Neural progenitor cell (in vitro differentiated cells): Measurements from ENCODE around the gene IDNK. TPM values are rescaled to one million over a fixed set of nuclear protein-coding genes. Genes with fewer than 3 reads are reported as not detected.
A peak's percentile ranks its signal among the peaks of the same experiment; 100 is the strongest.

ENCODE experiments used
- DNase-seq: peaks from one replicate; pipeline ENCODE4 v3.0.0-alpha.2; 2016; ENCODE audit warnings: low spot score
- H2AFZ ChIP-seq: fragments of 200-600 bp; sonication (generic); replicated peaks from 2 replicates; pipeline ENCODE4 v1.6.1; 2016; ENCODE audit warnings: antibody characterized with exemption
- H3F3A ChIP-seq: fragments of 200-600 bp; sonication (generic); 2 replicates; pipeline ENCODE4 v1.6.1; 2016; ENCODE audit warnings: antibody characterized with exemption, low read depth
- H3K27ac ChIP-seq: fragments of 200-600 bp; sonication (generic); 2 replicates; pipeline ENCODE4 v1.5.1; 2016; ENCODE audit warnings: mild to moderate bottlenecking
- H3K27me3 ChIP-seq: fragments of 200-600 bp; sonication (generic); 2 replicates; pipeline ENCODE4 v1.6.1; 2016; ENCODE audit warnings: mild to moderate bottlenecking, moderate library complexity
- H3K36me3 ChIP-seq: fragments of 200-600 bp; sonication (generic); 2 replicates; pipeline ENCODE4 v1.5.1; 2016
- H3K4me1 ChIP-seq: fragments of 200-600 bp; sonication (generic); 2 replicates; pipeline ENCODE4 v1.6.1; 2016; ENCODE audit warnings: mixed run types
- H3K4me2 ChIP-seq: fragments of 200-600 bp; sonication (generic); 2 replicates; pipeline ENCODE4 v1.6.1; 2016
- H3K4me3 ChIP-seq: fragments of 200-600 bp; sonication (generic); 2 replicates; pipeline ENCODE4 v1.5.1; 2016
- H3K79me2 ChIP-seq: fragments of 200-600 bp; sonication (generic); 2 replicates; pipeline ENCODE4 v1.6.1; 2016; ENCODE audit warnings: low read depth
- H3K9ac ChIP-seq: fragments of 200-600 bp; sonication (generic); 2 replicates; pipeline ENCODE4 v1.6.1; 2016
- H3K9me3 ChIP-seq: fragments of 200-600 bp; sonication (generic); 2 replicates; pipeline ENCODE4 v1.5.1; 2016; ENCODE audit warnings: low read depth
- H4K20me1 ChIP-seq: fragments of 200-600 bp; sonication (generic); 2 replicates; pipeline ENCODE4 v1.6.1; 2016; ENCODE audit warnings: low read depth
- H3K27ac Mint-ChIP-seq: 3 replicates; pipeline ENCODE4 v1.8.0; 2021; ENCODE audit warnings: mixed read lengths
- H3K27me3 Mint-ChIP-seq: 2 replicates; pipeline ENCODE4 v1.8.0; 2022; ENCODE audit warnings: low read depth, mild to moderate bottlenecking, inconsistent platforms, moderate library complexity, mixed read lengths; ENCODE audit not compliant: insufficient read depth
- H3K36me3 Mint-ChIP-seq: 3 replicates; pipeline ENCODE4 v1.8.0; 2021; ENCODE audit warnings: mixed read lengths
- H3K4me1 Mint-ChIP-seq: 3 replicates; pipeline ENCODE4 v1.8.0; 2021; ENCODE audit warnings: mixed read lengths
- H3K4me3 Mint-ChIP-seq: 3 replicates; pipeline ENCODE4 v1.8.0; 2021; ENCODE audit warnings: mild to moderate bottlenecking, moderate library complexity, mixed read lengths
- H3K9me3 Mint-ChIP-seq: 3 replicates; pipeline ENCODE4 v1.8.0; 2020; ENCODE audit warnings: mixed read lengths
- CTCF ChIP-seq: fragments of 200-600 bp; sonication (generic); IDR thresholded peaks from 2 replicates; pipeline ENCODE4 v1.5.1; 2017; ENCODE audit warnings: antibody characterized with exemption, mild to moderate bottlenecking
- EZH2 ChIP-seq: fragments of 200-600 bp; sonication (generic); IDR thresholded peaks from 2 replicates; pipeline ENCODE4 v1.6.1; 2017; ENCODE audit warnings: antibody characterized with exemption, mild to moderate bottlenecking, moderate library complexity
- EZH2phosphoT487 ChIP-seq: fragments of 200-600 bp; sonication (generic); IDR thresholded peaks from 2 replicates; pipeline ENCODE4 v1.6.1; 2017; ENCODE audit warnings: antibody characterized with exemption
- total RNA-seq: library from RNA; depleted of rRNA; stranded (reverse); fragments of >200 nt; gene quantifications from 2 replicates; pipeline ENCODE4 v1.2.3, GENCODE V29; 2015; ENCODE audit warnings: low replicate concordance

The IDNK gene
- total RNA-seq, 1 donor from 2014 or later, result 9.0 TPM

DNA sequence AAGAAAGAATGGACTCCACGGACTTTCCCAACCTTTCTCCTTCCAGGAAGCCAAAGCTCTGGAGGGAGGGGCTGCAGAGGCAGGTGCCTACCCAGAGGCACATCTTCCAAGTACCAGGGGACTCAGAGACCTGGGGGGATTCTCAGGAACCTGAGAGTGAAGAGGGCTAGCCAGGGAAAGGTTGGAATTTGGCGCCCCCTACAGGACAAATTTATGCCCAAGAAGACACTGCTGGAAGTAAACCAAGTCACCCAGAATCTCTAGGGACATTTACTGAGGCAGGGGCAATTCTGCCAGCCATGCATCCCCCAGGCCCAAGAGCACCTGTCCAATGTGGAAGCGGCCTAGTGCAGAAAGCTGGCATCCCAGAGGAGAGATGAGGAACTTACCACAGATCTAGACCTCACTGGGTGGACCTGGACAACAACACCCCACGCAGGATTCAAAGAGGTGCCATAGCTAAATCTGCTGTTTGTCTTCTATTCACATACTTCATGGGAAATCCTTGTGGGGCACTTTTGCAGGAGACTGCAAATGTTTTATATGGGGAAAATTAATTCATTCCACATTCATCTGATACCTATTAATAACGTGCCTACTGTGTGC is 25.9 kb upstream of the IDNK start:
- TF ChIP-seq CTCF, result peak; percentile 88
- no peak for TF ChIP-seq EZH2phosphoT487
- TF ChIP-seq EZH2, result no peak
- no peaks in the 10 kb centered on the region for H3K4me1 ChIP-seq
- Mint-ChIP-seq H3K27ac (no peak overlapping the region), H3K9me3 (no peaks in the 10 kb centered on the region), H3K4me3 (no peak overlapping the region), H3K36me3 (no peaks in the 10 kb centered on the region), H3K4me1 (no peaks in the 10 kb centered on the region), H3K27me3 (peaks cover 3% of the 10 kb centered on the region)
- H3K9me3 ChIP-seq, result no peaks in the 10 kb centered on the region
- H3K36me3 ChIP-seq, result no peaks in the 10 kb centered on the region
- no peak overlapping the region for H2AFZ ChIP-seq
- H3F3A ChIP-seq, result no peaks in the 10 kb centered on the region
- H3K4me2 ChIP-seq, result no peak overlapping the region
- peak; percentile 76 for DNase-seq
- no peaks in the 10 kb centered on the region for H3K79me2 ChIP-seq
- H3K4me3 ChIP-seq, result no peak overlapping the region
- H3K27ac ChIP-seq, result no peak overlapping the region
- H4K20me1 ChIP-seq, result no peaks in the 10 kb centered on the region
- H3K9ac ChIP-seq, result no peak overlapping the region
- no peaks in the 10 kb centered on the region for H3K27me3 ChIP-seq

- DNase-seq, result no peak
- Mint-ChIP-seq H3K4me1 (no peaks in the 10 kb centered on the region), H3K36me3 (no peaks in the 10 kb centered on the region), H3K4me3 (no peak overlapping the region), H3K27ac (no peak overlapping the region), H3K27me3 (no peaks in the 10 kb centered on the region), H3K9me3 (no peaks in the 10 kb centered on the region)
- H4K20me1 ChIP-seq, result no peaks in the 10 kb centered on the region
- H3K4me2 ChIP-seq, result no peak overlapping the region
- H3K9ac ChIP-seq, result no peak overlapping the region
- no peaks in the 10 kb centered on the region for H3K9me3 ChIP-seq
- H3K27me3 ChIP-seq, result no peaks in the 10 kb centered on the region
- H2AFZ ChIP-seq, result no peak overlapping the region
- H3K4me1 ChIP-seq, result no peaks in the 10 kb centered on the region
- no peak overlapping the region for H3K4me3 ChIP-seq
- H3K27ac ChIP-seq, result no peak overlapping the region
- TF ChIP-seq EZH2phosphoT487, result no peak
- no peak for TF ChIP-seq CTCF
- TF ChIP-seq EZH2, result no peak
- no peaks in the 10 kb centered on the region for H3F3A ChIP-seq
- H3K79me2 ChIP-seq, result no peaks in the 10 kb centered on the region
- no peaks in the 10 kb centered on the region for H3K36me3 ChIP-seq
These were observed 24.5 kb upstream of the IDNK start for GRCh38 chr9:83598487-83598886.

DNA sequence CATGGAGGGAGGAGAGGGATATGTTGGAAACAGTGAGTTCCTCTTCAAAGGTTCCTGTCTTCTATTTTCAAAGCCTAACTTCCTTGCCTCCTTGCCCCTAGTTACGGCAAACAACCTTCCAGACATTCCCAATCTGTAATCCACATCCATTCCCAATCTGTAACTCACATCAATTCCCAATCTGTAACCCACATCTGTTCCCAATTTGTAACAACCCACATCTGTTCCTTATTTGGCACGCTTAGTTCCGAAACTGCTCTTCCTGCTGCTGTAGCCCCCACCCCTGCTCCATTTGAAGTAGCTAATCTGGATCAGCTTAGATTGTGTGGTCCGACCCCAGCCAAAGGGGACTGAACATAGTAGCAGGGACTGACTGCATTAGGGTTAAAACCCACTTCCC is 23.9 kb upstream of the IDNK start:
- Histone ChIP-seq H3K79me2 (no peaks in the 10 kb centered on the region), H3K9me3 (no peaks in the 10 kb centered on the region), H3K4me3 (no peak overlapping the region), H3K27me3 (no peaks in the 10 kb centered on the region), H3K36me3 (no peaks in the 10 kb centered on the region), H3F3A (no peaks in the 10 kb centered on the region), H2AFZ (no peak overlapping the region), H3K4me1 (no peaks in the 10 kb centered on the region), H3K4me2 (no peak overlapping the region), H4K20me1 (no peaks in the 10 kb centered on the region), H3K9ac (no peak overlapping the region), H3K27ac (no peak overlapping the region)
- H3K27ac Mint-ChIP-seq, result no peak overlapping the region
- DNase-seq, result no peak
- H3K4me3 Mint-ChIP-seq, result no peak overlapping the region
- H3K36me3 Mint-ChIP-seq, result no peaks in the 10 kb centered on the region
- TF ChIP-seq EZH2phosphoT487 (no peak), EZH2 (no peak), CTCF (no peak)
- H3K27me3 Mint-ChIP-seq, result no peaks in the 10 kb centered on the region
- no peaks in the 10 kb centered on the region for H3K4me1 Mint-ChIP-seq
- no peaks in the 10 kb centered on the region for H3K9me3 Mint-ChIP-seq
